GM18508 (cell line): Measurements from ENCODE around the gene ATP11C.

ENCODE experiments used
- ATAC-seq: cut with Tn5 transposase; IDR thresholded peaks from one replicate; pipeline ENCODE4 v1.9.1; 2021; ENCODE audit warnings: moderate number of reproducible peaks; ENCODE audit not compliant: insufficient read depth, unreplicated experiment

ATP11C gene

DNA sequence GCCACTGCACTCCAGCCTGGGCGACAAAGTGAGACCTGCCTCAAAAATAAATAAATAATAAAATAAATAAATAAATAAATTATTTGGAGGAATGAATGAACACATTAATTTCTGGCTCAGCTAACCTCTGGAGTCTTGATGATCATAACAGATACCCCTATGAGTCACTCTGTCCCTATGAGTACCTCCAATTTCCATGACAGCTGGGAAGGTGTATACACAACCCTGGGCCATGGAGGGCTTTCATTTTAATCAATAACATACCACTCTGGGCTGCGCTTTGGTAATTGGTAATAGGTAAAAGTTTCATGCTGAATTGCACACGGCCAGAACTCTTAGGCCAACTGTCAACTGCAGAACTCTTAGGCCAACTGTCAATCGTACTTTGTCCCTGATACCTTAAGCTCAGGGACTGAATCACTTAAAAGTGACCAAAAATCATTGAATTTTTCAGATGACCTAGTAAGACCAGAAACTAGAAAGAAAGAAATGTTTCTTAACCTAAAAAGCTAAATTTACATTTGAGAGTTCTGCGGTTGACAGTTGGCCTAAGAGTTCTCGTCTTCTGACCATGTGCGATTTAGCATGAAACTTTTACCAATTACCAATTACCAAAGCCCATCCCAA, 112.4 kb downstream of the ATP11C start:
- ATAC-seq = no peak

DNA sequence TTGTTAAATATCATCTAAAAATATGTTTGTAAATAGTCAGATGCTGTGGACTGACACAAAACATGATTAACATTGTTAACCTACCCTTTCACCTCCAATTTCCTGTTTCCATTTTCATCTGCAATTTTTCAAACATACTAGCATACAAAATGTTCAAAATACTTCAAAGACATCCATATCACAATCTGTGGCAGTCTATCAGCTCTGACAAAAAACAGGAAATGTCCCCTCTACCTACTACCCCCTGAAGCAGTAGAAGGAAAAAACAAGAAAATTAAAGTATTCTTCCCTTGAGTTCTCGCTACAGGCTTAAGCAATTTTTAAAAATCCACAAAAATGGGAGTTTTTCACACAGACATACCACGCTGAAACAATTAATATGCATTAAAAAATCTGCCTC, 116.6 kb downstream of the ATP11C start:
- ATAC-seq = no peak

DNA sequence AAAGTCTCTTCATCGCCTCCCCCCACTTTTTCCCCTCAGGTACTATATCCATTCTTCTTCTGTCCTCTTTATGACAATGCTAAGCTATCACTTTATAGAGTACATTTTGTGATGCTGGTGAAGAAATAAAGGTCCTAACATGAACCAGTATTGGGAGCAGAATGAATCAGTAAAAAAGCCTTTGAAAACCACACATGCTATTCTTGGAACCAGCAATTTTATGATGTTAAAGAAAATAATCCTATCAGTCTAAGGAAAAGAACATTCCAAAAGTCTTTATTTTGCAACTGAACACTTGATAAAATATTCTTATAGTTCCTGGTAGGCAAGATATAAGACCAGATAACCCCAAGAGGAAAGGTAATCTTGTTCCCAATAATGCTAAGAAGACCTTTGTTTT, 117.1 kb downstream of the ATP11C start:
- no peak for ATAC-seq

DNA sequence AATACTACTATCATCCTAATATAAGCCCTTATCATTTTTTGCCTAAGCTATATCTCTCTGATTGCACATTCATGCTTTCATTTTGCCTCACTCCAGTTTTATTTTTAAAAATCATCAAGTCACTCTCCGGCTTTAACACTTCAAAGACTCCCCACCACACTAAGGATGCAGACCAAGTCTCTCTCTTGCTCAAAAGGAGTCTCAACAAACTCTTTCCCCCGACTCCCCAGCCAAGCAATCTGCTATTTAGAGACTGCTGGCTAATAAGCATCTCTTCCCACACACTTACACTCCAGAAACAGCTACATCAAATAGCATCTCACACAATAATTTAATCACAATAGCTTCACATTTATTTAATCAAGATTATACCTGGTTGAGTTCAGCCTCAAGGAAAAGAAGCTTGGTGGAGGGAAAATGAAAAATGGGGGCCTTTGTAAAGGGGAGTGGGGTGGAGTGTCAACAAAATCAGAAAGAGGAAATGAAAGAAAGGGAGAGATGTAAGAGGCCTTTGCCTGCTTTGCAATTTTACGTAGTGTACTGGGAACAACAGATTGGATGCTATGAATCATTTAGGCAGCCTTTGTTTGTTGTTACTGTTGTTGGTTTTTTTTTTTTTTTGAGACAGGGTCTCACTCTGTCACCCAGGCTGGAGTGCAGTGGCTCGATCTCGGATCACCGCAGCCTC, 120.8 kb downstream of the ATP11C start:
- no peak for ATAC-seq

DNA sequence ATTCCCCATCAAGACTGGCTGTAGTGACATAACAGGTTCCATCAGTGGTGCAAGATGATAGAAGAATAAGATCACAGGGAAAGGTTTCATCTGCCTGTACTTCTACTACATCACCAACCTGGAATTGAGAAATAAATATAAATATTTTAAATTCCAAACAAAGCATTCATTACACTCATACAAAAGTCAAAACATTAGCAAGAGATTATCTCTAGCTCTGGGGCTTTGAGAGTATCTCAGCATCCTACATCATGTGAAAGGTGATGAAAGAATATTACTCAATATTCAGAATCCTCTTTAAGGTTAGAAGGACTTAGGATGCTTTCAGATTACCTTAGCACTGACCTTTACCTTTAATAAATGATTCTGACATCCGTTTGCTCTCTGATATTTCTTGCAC, 128.4 kb downstream of the ATP11C start:
- ATAC-seq = no peak

DNA sequence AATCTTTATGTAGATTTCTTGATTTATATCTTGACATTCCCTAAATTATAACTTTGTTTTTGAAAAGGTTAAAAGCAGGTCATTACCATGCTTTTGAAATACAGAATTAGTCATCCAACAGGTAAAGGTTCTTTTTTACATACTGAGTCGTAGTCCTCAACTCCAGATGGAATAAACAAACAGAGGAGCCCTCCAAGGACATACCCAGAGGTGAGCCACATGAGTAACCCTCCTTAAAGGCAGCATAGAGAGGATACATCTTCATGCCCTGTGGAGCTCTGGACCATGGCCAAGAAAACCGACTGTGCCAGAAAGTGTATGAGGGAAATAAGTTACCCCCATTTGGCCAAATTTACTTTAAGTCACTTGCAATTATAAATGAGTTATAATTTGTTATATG, 129.6 kb downstream of the ATP11C start:
- ATAC-seq = no peak

DNA sequence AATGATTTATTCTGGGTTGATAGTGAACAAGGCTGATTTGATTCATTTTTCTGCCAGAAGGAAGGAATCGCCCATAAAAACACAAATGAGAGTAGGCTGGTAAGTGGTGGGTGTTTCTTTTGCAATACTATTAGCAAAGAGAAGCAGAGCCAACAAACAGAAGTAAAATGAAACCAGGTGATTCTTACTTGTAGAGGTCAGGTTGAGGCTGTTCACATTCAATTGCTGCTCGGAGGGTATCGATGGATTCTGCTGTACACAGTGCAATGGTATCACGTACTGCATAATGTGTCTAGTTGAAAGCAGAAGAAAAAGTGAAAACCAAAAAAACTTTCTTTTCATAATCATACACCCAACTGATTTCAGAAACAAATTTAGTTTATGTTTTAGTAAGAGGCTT, 130.8 kb downstream of the ATP11C start:
- no peak for ATAC-seq

DNA sequence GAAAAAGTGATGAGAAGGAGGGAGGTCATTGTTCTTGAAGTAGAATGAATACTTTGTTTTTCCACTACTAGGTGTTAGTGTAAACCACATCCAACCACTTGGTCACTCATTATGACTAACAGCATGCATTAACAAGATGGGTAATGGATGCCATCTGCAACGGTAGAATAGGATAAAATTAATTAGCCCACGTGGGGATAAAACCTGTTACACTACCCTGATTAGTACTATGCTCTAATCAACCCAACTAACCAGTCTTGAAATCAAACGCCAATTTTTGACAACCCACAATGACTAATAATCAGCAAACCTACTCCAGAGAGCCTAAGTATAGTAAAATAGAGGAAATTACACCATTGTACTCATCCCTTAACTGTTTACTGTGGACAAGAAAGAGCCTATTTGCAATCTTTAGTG, 131.4 kb downstream of the ATP11C start:
- ATAC-seq = no peak

DNA sequence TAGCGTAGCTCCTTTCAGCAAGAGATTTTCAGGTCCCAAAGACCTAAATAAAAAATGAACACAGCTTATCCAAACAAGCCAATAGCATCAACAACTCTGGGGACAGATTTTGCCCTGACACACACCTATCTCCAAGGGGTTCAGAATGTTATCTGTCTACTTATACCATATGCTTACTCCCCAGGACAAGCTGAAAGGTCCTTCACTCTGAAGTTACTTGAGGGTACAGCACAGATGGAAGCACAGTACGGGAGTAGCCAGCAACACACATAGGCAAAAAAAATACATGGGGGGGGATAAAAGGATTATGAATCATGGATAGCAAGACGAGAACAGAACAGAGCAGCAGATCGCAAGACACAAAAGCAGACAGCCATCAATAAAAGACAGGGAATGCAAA, 134.2 kb downstream of the ATP11C start:
- ATAC-seq = no peak

DNA sequence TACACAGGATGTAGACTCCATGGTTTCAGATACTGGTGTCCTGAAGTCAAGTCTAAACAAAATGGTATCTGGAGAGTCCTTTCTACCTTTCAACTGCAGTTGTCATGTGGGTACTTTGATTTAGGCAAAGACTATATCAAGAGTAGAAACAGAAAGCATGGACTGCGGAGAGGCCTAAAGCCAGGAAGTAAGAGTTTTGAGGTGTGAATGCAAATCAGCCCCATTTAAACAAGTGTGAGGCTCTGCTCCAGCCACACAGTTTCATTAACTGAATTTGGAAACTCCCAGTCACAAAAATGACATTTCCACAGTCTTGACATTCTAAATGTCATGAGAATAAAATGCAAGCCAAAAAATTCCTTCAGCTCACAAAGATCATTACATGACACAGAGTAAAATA, 137.7 kb downstream of the ATP11C start:
- ATAC-seq = peak; percentile 98

DNA sequence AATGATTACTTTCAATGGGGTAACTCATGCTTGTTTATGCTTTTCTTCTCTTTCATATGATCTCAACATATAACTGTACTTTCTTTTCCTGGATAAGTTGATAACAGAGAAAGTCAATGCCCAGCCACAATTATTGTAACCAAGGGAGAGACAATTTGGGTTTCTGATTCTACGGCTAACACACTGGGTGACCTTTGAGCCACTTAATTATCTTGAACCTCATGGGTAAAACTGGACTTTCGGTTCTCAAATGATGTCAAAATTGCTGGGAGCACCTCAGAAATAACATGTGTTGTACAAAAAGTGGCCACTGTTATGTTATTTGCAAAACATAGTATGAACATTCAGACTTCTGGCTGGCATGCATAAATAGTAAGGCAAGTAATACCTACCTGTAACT, 145.3 kb downstream of the ATP11C start:
- ATAC-seq = no peak

DNA sequence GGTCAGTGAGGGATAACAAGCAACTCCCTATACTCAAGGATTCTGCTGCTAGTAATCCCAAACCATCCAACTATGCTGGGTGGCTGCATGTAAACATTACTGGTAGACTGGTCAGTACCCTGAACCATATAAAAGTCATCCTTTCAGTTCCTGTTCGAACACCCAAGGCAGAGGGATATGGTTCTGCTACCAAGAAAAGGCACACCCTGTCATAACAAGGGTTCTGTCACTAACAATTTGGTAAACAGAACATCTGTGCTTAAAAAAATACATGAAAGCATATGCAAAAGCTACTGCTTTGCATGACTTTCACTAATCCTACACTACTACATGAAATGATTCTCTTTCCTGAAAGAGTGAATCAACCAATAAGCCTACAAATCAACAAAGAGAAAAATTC, 148.0 kb downstream of the ATP11C start:
- peak; percentile 97 for ATAC-seq

DNA sequence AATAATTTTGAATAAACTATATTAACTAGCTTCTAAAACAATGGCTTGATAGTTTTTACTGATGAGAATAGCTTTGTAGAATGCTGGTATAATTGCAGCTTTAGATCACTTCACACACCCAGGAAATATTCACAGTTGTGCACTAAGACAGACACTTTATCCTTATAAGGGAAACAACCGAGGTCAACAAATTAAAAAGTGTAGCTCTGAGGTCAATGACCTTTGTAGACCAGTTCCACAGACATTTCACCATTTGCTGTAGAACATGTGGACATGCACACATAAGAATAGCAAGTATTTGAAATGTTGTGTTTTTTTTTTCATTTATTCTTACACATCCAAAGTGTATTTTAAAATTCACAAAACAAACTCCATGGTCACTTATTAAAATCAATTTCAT, 148.9 kb downstream of the ATP11C start:
- no peak for ATAC-seq

DNA sequence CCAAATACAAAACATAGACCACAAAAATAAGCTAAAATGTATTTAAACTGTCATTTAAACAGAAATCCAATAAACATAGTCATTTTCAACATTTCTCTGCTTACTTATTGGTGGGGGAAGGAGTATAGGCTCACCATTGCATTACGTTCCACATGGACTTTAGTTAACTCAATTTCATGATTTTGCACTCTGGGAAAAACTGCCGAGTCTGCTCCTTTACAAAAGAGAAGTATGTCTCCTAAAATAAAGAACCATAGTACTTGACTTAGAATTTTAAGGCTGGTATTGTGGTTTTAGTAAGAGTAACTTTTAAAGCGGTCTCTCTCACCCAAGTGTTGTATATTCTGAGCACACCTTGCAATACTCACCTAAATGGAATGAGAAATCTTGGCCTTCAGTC, 149.8 kb downstream of the ATP11C start:
- no peak for ATAC-seq

DNA sequence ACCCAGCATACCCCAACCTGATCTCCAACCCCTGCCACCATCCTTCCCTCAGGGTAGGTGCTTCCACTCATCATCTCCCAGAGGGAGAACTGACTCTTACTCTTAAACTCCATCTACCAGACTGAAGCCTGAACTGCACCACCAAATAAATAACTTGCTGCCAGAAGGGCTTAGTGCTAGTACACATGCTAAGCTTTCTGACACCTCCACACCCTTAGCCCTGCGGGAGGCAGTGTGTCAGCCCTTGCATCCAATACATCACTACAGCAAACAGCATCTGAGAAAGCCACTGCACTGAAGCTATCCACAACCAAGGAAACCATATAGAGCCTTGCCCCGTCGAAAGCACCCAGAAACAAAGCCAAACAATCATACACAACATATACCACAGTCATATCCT, 156.3 kb downstream of the ATP11C start:
- no peak for ATAC-seq

DNA sequence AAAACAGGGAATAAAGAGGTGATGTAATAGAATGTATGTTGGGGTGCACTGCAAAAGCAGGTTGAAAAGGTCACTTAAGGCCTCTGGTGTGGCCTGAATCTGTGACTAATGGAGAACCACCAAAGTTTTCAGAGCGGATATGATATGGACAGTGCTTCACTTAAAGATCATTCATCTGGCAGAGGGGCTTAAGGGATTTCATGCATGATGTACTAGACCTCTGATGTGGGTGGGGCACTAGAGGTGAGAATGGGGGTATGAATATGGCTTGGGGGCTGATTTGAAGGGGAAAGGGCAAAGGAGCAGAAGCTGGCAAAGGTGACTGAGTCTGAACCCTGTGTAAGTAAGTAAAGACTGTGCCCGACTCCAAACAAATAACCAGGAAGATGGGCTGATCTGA, 162.5 kb downstream of the ATP11C start:
- ATAC-seq = no peak

DNA sequence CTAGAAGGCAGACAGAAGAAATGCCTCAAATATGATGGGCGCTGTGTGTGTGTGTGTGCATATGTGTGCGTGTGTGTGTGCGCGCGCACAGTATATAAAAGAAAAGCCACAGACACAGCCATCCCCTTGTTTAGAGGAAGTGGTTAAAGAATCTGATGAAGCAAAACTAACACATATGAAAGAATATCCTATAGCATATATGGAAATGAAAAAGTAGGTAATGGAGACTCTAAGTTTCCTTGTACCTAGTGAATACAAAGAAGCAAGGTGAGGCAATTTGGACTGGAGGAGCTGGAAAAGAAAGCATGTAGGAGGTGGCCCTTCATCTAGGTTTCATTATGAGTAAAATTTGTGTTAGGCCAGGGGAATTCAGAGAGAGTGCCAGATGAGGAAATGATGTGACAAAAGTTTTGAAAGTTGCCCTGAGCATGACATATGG, 166.3 kb downstream of the ATP11C start:
- peak; percentile 65 for ATAC-seq

DNA sequence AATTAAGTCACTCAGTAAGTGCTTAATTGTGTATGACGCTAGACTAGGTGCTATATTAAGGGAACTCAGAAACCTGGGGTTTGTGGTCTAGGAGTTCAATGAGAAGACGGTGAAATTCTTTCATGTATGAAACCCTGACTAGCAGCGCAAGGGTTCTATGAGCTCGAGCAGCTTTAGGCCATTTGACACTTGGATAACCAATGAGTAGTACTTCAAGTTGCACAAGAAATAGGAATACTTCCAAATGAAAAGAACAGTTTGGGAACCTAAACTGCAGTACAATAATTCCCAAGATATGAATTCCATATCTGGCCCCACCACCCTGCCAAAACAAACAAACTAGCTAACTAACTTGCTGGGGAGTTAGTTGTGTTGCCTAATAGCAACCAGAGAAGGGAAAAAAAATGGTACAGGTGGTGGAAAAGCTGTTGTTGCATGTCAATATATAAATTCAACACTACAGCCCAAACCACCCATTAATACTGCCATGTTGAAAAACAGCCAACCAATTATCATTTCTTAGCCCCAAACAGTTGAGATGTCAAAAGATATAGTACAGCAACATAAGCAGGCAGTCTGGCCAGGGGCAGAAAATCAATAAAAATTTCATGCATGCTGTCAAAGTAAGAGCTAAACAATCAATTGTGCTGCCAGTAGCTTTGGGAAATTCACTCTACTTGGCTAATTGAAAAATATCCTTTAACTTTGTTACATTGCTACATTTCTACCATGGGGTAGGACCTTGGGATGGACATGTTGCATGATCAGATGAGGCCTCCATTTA, 170.3 kb downstream of the ATP11C start:
- ATAC-seq = no peak

DNA sequence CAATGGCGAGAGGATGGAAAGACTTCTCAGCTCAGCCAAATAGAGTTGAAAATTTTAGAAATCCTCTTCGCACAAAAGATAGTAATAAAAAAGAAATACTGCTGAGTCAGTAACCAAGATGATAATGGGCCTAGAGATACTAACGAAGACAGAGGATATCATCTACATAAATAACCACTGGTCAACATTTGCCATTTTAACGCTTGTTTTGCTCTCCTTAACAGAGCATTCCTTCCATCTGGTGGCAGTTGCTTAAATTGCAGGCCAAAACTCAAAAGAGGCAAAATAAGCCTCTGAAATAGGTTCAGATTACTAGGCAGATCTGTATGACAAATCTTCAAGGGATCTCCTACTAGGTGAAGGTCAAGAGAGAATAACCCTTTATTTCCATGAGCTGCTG, 173.2 kb downstream of the ATP11C start:
- ATAC-seq = no peak

DNA sequence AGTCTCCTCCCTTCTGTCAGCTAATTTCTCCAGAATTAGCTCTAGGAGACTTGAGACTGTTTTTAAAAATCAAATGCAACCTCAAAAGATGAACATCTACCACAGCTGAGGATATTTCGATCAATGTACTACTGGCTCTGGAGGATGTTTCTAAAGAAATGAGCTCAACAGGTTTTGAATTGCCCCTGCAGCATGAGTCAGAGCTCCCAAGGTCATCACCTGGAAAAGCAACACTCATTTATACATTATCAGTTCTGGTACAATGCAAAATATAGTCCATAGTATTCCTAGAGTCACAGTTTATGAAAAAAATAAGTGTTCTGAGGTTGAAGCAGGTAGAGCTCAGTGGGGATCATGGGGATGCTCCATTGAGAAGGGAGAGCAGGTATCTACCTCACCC, 174.0 kb downstream of the ATP11C start:
- no peak for ATAC-seq

DNA sequence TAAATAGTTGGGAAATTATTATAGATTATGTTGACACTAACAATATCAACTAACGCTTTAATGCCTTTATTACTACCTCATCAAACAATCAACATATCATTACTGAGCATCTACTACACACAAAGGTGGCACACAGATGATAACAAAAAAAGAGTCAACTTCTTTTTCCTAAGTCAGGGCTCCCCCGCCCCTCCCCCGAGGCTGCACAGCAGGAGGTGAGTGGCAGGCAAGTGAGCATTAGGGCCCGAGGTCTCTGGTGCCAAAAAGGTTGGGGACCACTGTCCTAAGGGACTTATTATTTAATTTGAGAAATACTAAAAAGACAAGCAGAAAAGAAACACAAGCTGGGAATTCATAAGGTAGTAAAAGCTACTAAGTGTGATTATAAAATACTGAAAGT, 174.6 kb downstream of the ATP11C start:
- ATAC-seq = no peak

DNA sequence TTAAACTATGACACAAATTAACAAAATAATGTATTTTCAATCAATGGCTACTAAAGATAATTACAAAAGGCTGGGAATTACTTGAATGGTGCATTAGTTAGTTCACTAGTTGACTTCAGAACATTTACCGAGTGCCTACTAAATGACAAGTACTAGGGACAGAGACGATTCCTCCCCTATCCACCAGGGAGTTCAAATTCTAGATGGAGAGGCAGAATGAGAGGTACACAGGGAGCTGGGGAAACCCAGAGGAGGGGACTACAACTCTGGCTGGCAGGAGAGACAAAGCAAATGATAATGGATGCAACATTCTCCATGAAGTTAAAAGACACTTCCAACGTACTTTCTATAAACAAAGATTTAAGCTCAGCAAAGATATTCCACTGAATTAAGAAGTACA, 181.8 kb downstream of the ATP11C start:
- ATAC-seq = no peak
